ENCODE results near the gene GPR150. TPM values are rescaled to one million over a fixed set of nuclear protein-coding genes. Genes with fewer than 3 reads are reported as not detected.

GPR150 gene
- total and polyA plus RNA-seq, 12 donors = 0.01 to 0.15 (median 0.11) TPM; not detected in 8

DNA sequence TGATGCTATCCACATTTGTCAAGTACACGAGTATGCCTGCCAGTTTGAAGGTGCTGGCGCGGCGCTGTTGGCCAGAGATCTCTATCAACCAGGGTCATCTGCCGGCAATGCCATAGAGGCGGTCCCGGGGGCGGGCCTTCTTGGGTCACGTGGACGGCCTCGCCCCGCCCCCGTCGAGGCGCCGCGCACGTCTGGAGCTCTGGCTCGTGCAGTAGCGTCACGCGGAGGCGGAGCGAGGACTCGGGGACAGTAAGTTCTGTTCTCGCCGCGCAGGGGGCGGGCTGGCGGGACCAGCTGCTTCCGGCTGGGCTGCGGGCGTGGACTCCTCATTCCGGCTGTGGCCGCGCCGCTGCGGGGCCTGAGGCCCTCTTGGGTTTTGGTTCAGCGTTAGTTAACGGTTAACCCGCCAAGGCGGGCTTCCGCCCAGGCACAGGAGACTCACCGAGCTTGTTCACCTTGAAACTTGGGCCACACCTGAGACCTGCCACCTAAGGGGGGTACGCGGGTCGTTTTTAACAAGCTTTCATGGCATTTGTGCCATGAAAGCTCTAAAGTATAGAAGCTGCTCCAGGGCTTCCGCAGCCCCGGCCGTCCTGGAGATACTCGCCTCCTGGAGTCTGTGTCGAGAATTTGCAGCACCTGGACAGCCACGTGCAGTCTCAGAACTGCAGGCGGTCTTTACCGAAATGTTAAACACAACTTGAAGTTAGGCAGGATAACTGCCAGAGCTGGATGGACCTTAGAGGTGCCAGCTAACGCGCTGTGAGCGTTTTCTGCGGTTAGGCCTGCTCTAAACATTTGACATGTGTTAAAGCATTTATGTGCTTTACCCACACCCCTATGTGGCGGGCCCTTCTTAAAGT lies 26.9 kb downstream of the GPR150 start, which contains the start of gene RFESD:
Gene RFESD, plus strand, starts transcription at position 209 of the 863 bp plus-strand sequence. CDS start 5,495 bp downstream, outside the sequence.
- intact Hi-C loops (cut with DNase I) = loop anchor here in 8 of 10 donors (5.0 to 10.0 kb wide), 6 partner anchors 86 to 688 kb away; partner anchors contain the start of genes RHOBTB3 (in 3 of the 8) and ELL2 (in 1 of the 8)
- peak within 1 kb of the TSS; percentile 88 to 94 (median 91) for H3K27ac ChIP-seq
- H3K9me3 ChIP-seq = no peaks in the 10 kb centered on the region
- TF ChIP-seq, protein P1, sequence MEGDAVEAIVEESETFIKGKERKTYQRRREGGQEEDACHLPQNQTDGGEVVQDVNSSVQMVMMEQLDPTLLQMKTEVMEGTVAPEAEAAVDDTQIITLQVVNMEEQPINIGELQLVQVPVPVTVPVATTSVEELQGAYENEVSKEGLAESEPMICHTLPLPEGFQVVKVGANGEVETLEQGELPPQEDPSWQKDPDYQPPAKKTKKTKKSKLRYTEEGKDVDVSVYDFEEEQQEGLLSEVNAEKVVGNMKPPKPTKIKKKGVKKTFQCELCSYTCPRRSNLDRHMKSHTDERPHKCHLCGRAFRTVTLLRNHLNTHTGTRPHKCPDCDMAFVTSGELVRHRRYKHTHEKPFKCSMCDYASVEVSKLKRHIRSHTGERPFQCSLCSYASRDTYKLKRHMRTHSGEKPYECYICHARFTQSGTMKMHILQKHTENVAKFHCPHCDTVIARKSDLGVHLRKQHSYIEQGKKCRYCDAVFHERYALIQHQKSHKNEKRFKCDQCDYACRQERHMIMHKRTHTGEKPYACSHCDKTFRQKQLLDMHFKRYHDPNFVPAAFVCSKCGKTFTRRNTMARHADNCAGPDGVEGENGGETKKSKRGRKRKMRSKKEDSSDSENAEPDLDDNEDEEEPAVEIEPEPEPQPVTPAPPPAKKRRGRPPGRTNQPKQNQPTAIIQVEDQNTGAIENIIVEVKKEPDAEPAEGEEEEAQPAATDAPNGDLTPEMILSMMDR (IDR thresholded peaks at IDR 0.05) = peak in 5 of 9 donors; percentile 10 to 32 (median 16)
- no peaks in the 10 kb centered on the region for H3K36me3 ChIP-seq
- DNase-seq (peak; percentile 97 to 99), ATAC-seq (peak; percentile 98 to 100 (median 99))
- no peaks in the 10 kb centered on the region for H3K27me3 ChIP-seq
- 1% methylated on average over 60 of the region's 60 CpGs for WGBS, 2 donors
- peak within 1 kb of the TSS; percentile 37 to 83 (median 60) for H3K4me3 ChIP-seq
- H3K4me1 ChIP-seq = peaks cover 0 to 17% (median 9%) of the 10 kb centered on the region in 9 donors

- no peak for ATAC-seq
- H3K4me1 ChIP-seq = peaks cover 0 to 17% (median 9%) of the 10 kb centered on the region in 9 donors
- whole genome bisulfite sequencing, 2 donors = 78 to 83% methylated on average over 12 of the region's 12 CpGs
- H3K27me3 ChIP-seq = no peaks in the 10 kb centered on the region
- intact Hi-C loops (cut with DNase I) = loop anchor here in 8 of 10 donors (5.0 to 10.0 kb wide), 6 partner anchors 84 to 687 kb away; partner anchors contain the start of genes RHOBTB3 (in 3 of the 8) and ELL2 (in 1 of the 8)
- H3K9me3 ChIP-seq = no peaks in the 10 kb centered on the region
- DNase-seq = no peak
- peak overlapping the region in 3 of 10 donors; percentile 44 to 64 (median 58) for H3K4me3 ChIP-seq
- peaks cover 0 to 10% (median 0%) of the 10 kb centered on the region in 9 donors for H3K36me3 ChIP-seq
- H3K27ac ChIP-seq = peak overlapping the region in 5 of 10 donors; percentile 90 to 94 (median 92)
- TF ChIP-seq, protein P1 (IDR thresholded peaks at IDR 0.05) = no peak
These were observed 28.3 kb downstream of the GPR150 start for GRCh38 chr5:95647886-95648860.

DNA sequence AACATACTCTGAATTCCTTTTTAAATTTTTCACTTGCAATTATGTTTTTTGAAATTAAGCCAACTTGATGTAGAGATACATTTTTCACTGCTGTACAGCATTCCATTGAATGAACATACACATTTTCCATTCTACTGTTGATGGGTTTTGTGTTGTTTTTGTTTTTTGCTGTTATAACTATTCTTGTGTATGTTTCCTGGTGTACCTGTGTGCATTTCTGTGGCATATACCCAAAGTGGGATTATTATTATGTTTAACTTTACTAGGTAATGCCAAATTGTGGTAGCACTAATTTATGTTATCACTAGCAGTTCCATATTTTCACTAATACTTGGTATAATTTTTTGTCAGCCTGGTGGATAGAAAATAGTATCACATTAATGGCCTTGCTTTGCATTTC lies 29.4 kb downstream of the GPR150 start:
- Histone ChIP-seq H3K27ac (no peak overlapping the region), H3K4me1 (peaks cover 0 to 15% (median 9%) of the 10 kb centered on the region in 9 donors), H3K9me3 (no peaks in the 10 kb centered on the region), H3K4me3 (no peak overlapping the region), H3K27me3 (no peaks in the 10 kb centered on the region), H3K36me3 (peaks cover 0 to 20% (median 0%) of the 10 kb centered on the region in 9 donors)
- no peak for DNase-seq
- ATAC-seq = no peak
- intact Hi-C loops (cut with DNase I) = loop anchor here in 8 of 10 donors (5.0 to 10.0 kb wide), 6 partner anchors 83 to 686 kb away; partner anchors contain the start of genes RHOBTB3 (in 3 of the 8) and ELL2 (in 1 of the 8)
- TF ChIP-seq, protein P1 (IDR thresholded peaks at IDR 0.05) = no peak
